K562 (cell line): ENCODE measurements around the gene SPDEF. TPM values are rescaled to one million over a fixed set of nuclear protein-coding genes. Genes with fewer than 3 reads are reported as not detected.
A peak's percentile ranks its signal among the peaks of the same experiment; 100 is the strongest.

Experiments
- ARID1B ChIP-seq: fragments of 450-650 bp; IDR thresholded peaks from 2 replicates; pipeline ENCODE4 v1.6.1; 2016; ENCODE audit warnings: antibody characterized with exemption, mild to moderate bottlenecking, inconsistent platforms
- CBFA2T2 ChIP-seq: fragments of 450-650 bp; conservative IDR thresholded peaks from 2 replicates; pipeline ENCODE4 v1.6.1; 2017; ENCODE audit warnings: mild to moderate bottlenecking
- DLX4 ChIP-seq: fragments of 250-450 bp; sonication (Bioruptor Pico); IDR thresholded peaks from 2 replicates; pipeline ENCODE4 v1.6.1; 2021; ENCODE audit warnings: mild to moderate bottlenecking
- HDAC3 ChIP-seq: fragments of 450-650 bp; IDR thresholded peaks from 2 replicates; pipeline ENCODE4 v1.6.1; 2018; ENCODE audit warnings: borderline replicate concordance, mild to moderate bottlenecking, moderate library complexity; ENCODE audit not compliant: partially characterized antibody
- KLF1 ChIP-seq: fragments of 450-650 bp; IDR thresholded peaks from 2 replicates; pipeline ENCODE4 v1.6.1; 2016; ENCODE audit warnings: missing genetic modification characterization, missing compliant biosample characterization
- MBD1 ChIP-seq: fragments of 250-450 bp; sonication (Bioruptor Pico); IDR thresholded peaks from 2 replicates; pipeline ENCODE4 v1.8.0; 2022; ENCODE audit warnings: inconsistent platforms
- NCOA4 ChIP-seq: fragments of 450-650 bp; IDR thresholded peaks from 2 replicates; pipeline ENCODE4 v1.6.1; 2018; ENCODE audit warnings: mild to moderate bottlenecking; ENCODE audit not compliant: partially characterized antibody
- NCOR1 ChIP-seq: fragments of 450-650 bp; IDR thresholded peaks from 2 replicates; pipeline ENCODE4 v1.6.1; 2016; ENCODE audit warnings: mild to moderate bottlenecking, moderate library complexity
- OTX1 ChIP-seq: fragments of 450-650 bp; formaldehyde crosslinking; IDR thresholded peaks from 2 replicates; pipeline ENCODE4 v1.4.0; 2022; ENCODE audit warnings: mild to moderate bottlenecking
- POLR2AphosphoS2 ChIP-seq: IDR thresholded peaks from 2 replicates; pipeline ENCODE4 v1.6.1; 2012; ENCODE audit warnings: low read length, improper control_type of control experiment
- PRPF4 ChIP-seq: fragments of 200-400 bp; formaldehyde crosslinking; IDR thresholded peaks from one replicate; pipeline ENCODE4 v1.6.1; 2017; ENCODE audit warnings: low read length, low read depth, mild to moderate bottlenecking; ENCODE audit not compliant: insufficient read depth, poor library complexity, severe bottlenecking
- SMARCE1 ChIP-seq: fragments of 450-650 bp; IDR thresholded peaks from 2 replicates; pipeline ENCODE4 v1.7.1; 2016; ENCODE audit warnings: mild to moderate bottlenecking
- SREBF1 ChIP-seq: fragments of 150-350 bp; IDR thresholded peaks from 2 replicates; pipeline ENCODE4 v1.6.1; 2014; ENCODE audit warnings: antibody characterized with exemption, low read depth, low read length, borderline replicate concordance
- TCF3 ChIP-seq: sonication (generic); formaldehyde crosslinking; IDR thresholded peaks from 2 replicates; pipeline ENCODE4 v1.4.0; 2020; ENCODE audit warnings: mild to moderate bottlenecking, missing genetic modification reagents
- ZBTB2 ChIP-seq: fragments of 450-650 bp; IDR thresholded peaks from 2 replicates; pipeline ENCODE4 v1.6.1; 2016; ENCODE audit warnings: antibody characterized with exemption
- ZFX ChIP-seq: sonication (generic); formaldehyde crosslinking; IDR thresholded peaks from 2 replicates; pipeline ENCODE4 v1.8.0; 2022; ENCODE audit warnings: mild to moderate bottlenecking, missing genetic modification reagents, moderate library complexity
- ZNF408 ChIP-seq: fragments of 250-450 bp; sonication (Bioruptor Pico); IDR thresholded peaks from 2 replicates; pipeline ENCODE4 v1.4.0; 2020; ENCODE audit warnings: low read depth, mild to moderate bottlenecking, moderate library complexity
- ZNF592 ChIP-seq: fragments of 450-650 bp; IDR thresholded peaks from 2 replicates; pipeline ENCODE4 v1.6.1; 2017; ENCODE audit warnings: antibody characterized with exemption, mild to moderate bottlenecking
- ZNF79 ChIP-seq: fragments of 250-450 bp; sonication (Bioruptor Pico); IDR thresholded peaks from 2 replicates; pipeline ENCODE4 v1.4.0; 2020; ENCODE audit warnings: low read depth, mild to moderate bottlenecking, moderate library complexity
- polyA plus RNA-seq, 8 experiments: library from polyadenylated mRNA; depleted of rRNA in 4 of 8; stranded (reverse) in 5 of 8; unstranded in 3 of 8; fragments of >200 nt; fragmentation: Nextera tagmentation in 2 of 8; fragmentation: Illumina TruSeq in 1 of 8; extraction: Ambion mirVana in 2 of 8; extraction: Trizol in 1 of 8; gene quantifications; 2 replicates each; pipeline versions ENCODE4 v1.2.1 to v1.2.3, GENCODE V29; 2011 to 2014; ENCODE audit warnings: inconsistent platforms in 1 of 8, missing spikeins in 1 of 8
- total RNA-seq, 7 experiments: library from RNA; depleted of rRNA in 6 of 7; stranded (reverse); fragments of >200 nt in 6 of 7; fragmentation: Illumina TruSeq in 2 of 7; extraction: Trizol in 2 of 7; gene quantifications; 2 replicates each; pipeline versions ENCODE4 v1.2.1 to v1.2.3, GENCODE V29; 2011 to 2021; ENCODE audit warnings: low replicate concordance in 1 of 7
- TF ChIP-seq, protein P1 (sequence below): IDR thresholded peaks from 3 replicates; pipeline ENCODE4 v1.6.1; 2011; ENCODE audit warnings: borderline replicate concordance, mild to moderate bottlenecking; ENCODE audit not compliant: insufficient read length, insufficient read depth

Gene SPDEF
- total and polyA plus RNA-seq, 9 of the 15 experiments (the other 6 are each of a cell fraction or from before 2014, with no cell fraction given): 0.04 to 0.12 (median 0.11) TPM; not detected in 5

DNA sequence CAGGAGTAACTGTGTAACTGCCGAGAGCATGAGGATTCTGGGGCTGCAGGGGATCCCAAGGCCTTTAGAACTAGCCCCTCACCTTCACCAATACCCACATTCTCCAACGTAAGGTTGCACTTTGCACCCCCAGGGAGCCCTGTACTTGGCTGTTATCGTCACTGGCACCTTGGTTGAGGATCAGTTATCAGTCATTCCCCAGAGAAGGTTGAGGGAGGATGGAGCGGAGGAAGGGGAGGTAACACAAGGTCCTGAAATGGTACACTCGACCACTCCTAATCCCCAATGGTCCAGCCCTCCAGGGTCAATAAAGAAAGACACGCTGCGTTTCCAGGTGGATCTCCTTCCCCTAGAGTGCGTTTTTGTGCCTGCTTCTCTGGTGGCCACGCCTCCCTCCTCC lies 1.1 kb upstream of the SPDEF start (continued):
- TF ChIP-seq KLF1 (tag) (no peak), TCF3 (peak; percentile 89), ZFX (CRISPR knock-in tag) (no peak), SMARCE1 (no peak), HDAC3 (no peak), DLX4 (no peak), ARID1B (peak; percentile 85), POLR2AphosphoS2 (no peak), NCOA4 (no peak), MBD1 (no peak), ZNF79 (CRISPR knock-in tag) (no peak), ZNF408 (CRISPR knock-in tag) (no peak), OTX1 (no peak), PRPF4 (no peak), CBFA2T2 (peak; percentile 79), ZNF592 (0 out of 2 replicates have a peak, but pooled peaks have one; percentile 12), ZBTB2 (peak; percentile 24; the same call in 1 of the 2 replicates), SREBF1 (no peak), NCOR1 (no peak; the same call in 1 of the 2 replicates)
- TF ChIP-seq, protein P1, sequence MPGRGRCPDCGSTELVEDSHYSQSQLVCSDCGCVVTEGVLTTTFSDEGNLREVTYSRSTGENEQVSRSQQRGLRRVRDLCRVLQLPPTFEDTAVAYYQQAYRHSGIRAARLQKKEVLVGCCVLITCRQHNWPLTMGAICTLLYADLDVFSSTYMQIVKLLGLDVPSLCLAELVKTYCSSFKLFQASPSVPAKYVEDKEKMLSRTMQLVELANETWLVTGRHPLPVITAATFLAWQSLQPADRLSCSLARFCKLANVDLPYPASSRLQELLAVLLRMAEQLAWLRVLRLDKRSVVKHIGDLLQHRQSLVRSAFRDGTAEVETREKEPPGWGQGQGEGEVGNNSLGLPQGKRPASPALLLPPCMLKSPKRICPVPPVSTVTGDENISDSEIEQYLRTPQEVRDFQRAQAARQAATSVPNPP: no peak
